A549 (cell line): Measurements from ENCODE around the gene MYRF. TPM values are rescaled to one million over a fixed set of nuclear protein-coding genes. Genes with fewer than 3 reads are reported as not detected.

Experiments used
- ATAC-seq, 2 experiments: fragments of 200-7000 bp in 1 of 2; fragments of >200 bp in 1 of 2; cut with Nextera tagmentation in 1 of 2; cut with Tn5 transposase in 1 of 2; 3 replicates each; pipeline versions ENCODE4 v1.8.0 to v1.9.1; 2018 to 2020; ENCODE audit warnings: mild to moderate bottlenecking in 1 of 2, moderate library complexity in 1 of 2
- CTCF ChIA-PET: fragments of 300-600 bp; sonication (Branson Sonifier 250); formaldehyde crosslinking; extraction: SDS; loops from one replicate; lab custom pipeline; 2021; ENCODE audit warnings: antibody characterized with exemption, inconsistent platforms; lab: Yijun Ruan, JAX
- POLR2A ChIA-PET: fragments of 350-600 bp; formaldehyde crosslinking; extraction: SDS; loops from one replicate; lab custom pipeline; 2021; ENCODE audit warnings: antibody characterized with exemption, inconsistent platforms; lab: Yijun Ruan, JAX
- DNase-seq, 2 experiments: peaks; one replicate each; pipeline versions ENCODE4 v3.0.0 to v3.0.0-alpha.2; 2011 to 2016; ENCODE audit warnings: low read depth in 1 of 2, low spot score in 1 of 2
- FAIRE-seq: peaks from 2 replicates; lab custom pipeline; 2011; peaks lifted over from hg19 to GRCh38; lab: Jason Lieb, UNC
- H3K27ac ChIP-seq, 2 experiments: fragments of >200 bp; sonication (Bioruptor Twin); formaldehyde crosslinking; 3 replicates each; pipeline ENCODE4 v1.5.1; 2016 to 2017
- H3K4me1 ChIP-seq: fragments of >200 bp; sonication (Bioruptor Twin); formaldehyde crosslinking; 3 replicates; pipeline ENCODE4 v1.6.1; 2016
- H3K4me2 ChIP-seq: fragments of >200 bp; sonication (Bioruptor Twin); formaldehyde crosslinking; 3 replicates; pipeline ENCODE4 v1.6.1; 2016
- H3K4me3 ChIP-seq: fragments of >200 bp; sonication (Bioruptor Twin); formaldehyde crosslinking; 3 replicates; pipeline ENCODE4 v1.5.1; 2016
- H3K9me3 ChIP-seq: fragments of >200 bp; sonication (Bioruptor Twin); formaldehyde crosslinking; 3 replicates; pipeline ENCODE4 v1.6.1; 2016
- BHLHE40 ChIP-seq: IDR thresholded peaks from 2 replicates; pipeline ENCODE4 v1.6.1; 2012; ENCODE audit warnings: low read depth, low read length, inconsistent platforms
- CBX8 ChIP-seq: fragments of 200-600 bp; sonication (generic); IDR thresholded peaks from 2 replicates; pipeline ENCODE4 v1.6.1; 2016
- CHD2 ChIP-seq: fragments of 150-350 bp; IDR thresholded peaks from 2 replicates; pipeline ENCODE4 v1.6.1; 2014; ENCODE audit warnings: low read length; ENCODE audit not compliant: partially characterized antibody
- CHD4 ChIP-seq: fragments of 200-600 bp; sonication (generic); IDR thresholded peaks from 2 replicates; pipeline ENCODE4 v1.6.1; 2016; ENCODE audit warnings: antibody characterized with exemption, mild to moderate bottlenecking, borderline replicate concordance
- CTCF ChIP-seq: fragments of >200 bp; sonication (Bioruptor Twin); formaldehyde crosslinking; IDR thresholded peaks from 3 replicates; pipeline ENCODE4 v1.5.1; 2016
- ELK1 ChIP-seq: fragments of 150-350 bp; IDR thresholded peaks from 2 replicates; pipeline ENCODE4 v1.6.1; 2014; ENCODE audit warnings: low read depth, mild to moderate bottlenecking, low read length
- FOSL2 ChIP-seq, 2 experiments: fragments of 450-650 bp in 1 of 2; fragments of >200 bp in 1 of 2; sonication (Bioruptor Twin) in 1 of 2; formaldehyde crosslinking; IDR thresholded peaks; 2 replicates each; pipeline versions ENCODE4 v1.5.0 to v1.6.1; 2016 to 2020; ENCODE audit warnings: mild to moderate bottlenecking in 1 of 2, moderate library complexity in 1 of 2
- HDAC2 ChIP-seq: fragments of 200-600 bp; sonication (generic); IDR thresholded peaks from 2 replicates; pipeline ENCODE4 v1.6.1; 2016
- HES2 ChIP-seq: fragments of >200 bp; sonication (Bioruptor Twin); formaldehyde crosslinking; IDR thresholded peaks from 2 replicates; pipeline ENCODE4 v1.6.1; 2016
- HEYL ChIP-seq: fragments of 250-450 bp; sonication (Bioruptor Pico); IDR thresholded peaks from 2 replicates; pipeline ENCODE4 v1.8.0; 2021; ENCODE audit warnings: mild to moderate bottlenecking, moderate library complexity
- HOXB5 ChIP-seq: fragments of 250-450 bp; sonication (Bioruptor Pico); IDR thresholded peaks from 2 replicates; pipeline ENCODE4 v1.5.0; 2020; ENCODE audit warnings: mild to moderate bottlenecking, moderate library complexity
- JUN ChIP-seq, 2 experiments: fragments of >200 bp; sonication (Bioruptor Twin); formaldehyde crosslinking; IDR thresholded peaks; 2 replicates in 1 of 2; 3 replicates in 1 of 2; pipeline ENCODE4 v1.6.1; 2016 to 2017
- KDM1A ChIP-seq: fragments of 200-600 bp; sonication (generic); IDR thresholded peaks from 2 replicates; pipeline ENCODE4 v1.6.1; 2016; ENCODE audit warnings: low read depth, mild to moderate bottlenecking
- KDM5A ChIP-seq: fragments of 200-600 bp; sonication (generic); IDR thresholded peaks from 2 replicates; pipeline ENCODE4 v1.6.1; 2016; ENCODE audit warnings: antibody characterized with exemption, mild to moderate bottlenecking
- MAFK ChIP-seq: fragments of 450-650 bp; IDR thresholded peaks from 2 replicates; pipeline ENCODE4 v1.6.1; 2014; ENCODE audit not compliant: partially characterized antibody
- MAZ ChIP-seq: fragments of 150-350 bp; IDR thresholded peaks from 2 replicates; pipeline ENCODE4 v1.6.1; 2014; ENCODE audit warnings: antibody characterized with exemption, low read depth, low read length, borderline replicate concordance
- MYC ChIP-seq: IDR thresholded peaks from 2 replicates; pipeline ENCODE4 v1.6.1; 2012; ENCODE audit warnings: mild to moderate bottlenecking, inconsistent platforms, low read length, improper control_type of control experiment, borderline replicate concordance
- NFE2L2 ChIP-seq: fragments of 150-350 bp; conservative IDR thresholded peaks from 2 replicates; pipeline ENCODE4 v1.6.1; 2014; ENCODE audit warnings: low read length
- NPAS2 ChIP-seq: fragments of 250-450 bp; sonication (Bioruptor Pico); IDR thresholded peaks from 2 replicates; pipeline ENCODE4 v1.8.0; 2022; ENCODE audit warnings: mild to moderate bottlenecking, moderate library complexity, borderline replicate concordance
- NR3C1 ChIP-seq: fragments of >200 bp; sonication (Bioruptor Twin); formaldehyde crosslinking; IDR thresholded peaks from 3 replicates; pipeline ENCODE4 v1.6.1; 2017
- PBX3 ChIP-seq: IDR thresholded peaks from 2 replicates; pipeline ENCODE4 v1.6.1; 2012
- PHF8 ChIP-seq: fragments of 200-600 bp; sonication (generic); IDR thresholded peaks from 2 replicates; pipeline ENCODE4 v1.6.1; 2016; ENCODE audit warnings: low read depth, mild to moderate bottlenecking, antibody characterized with exemption, moderate library complexity, borderline replicate concordance
- POLR2A ChIP-seq: IDR thresholded peaks from 2 replicates; pipeline ENCODE4 v1.6.1; 2012; ENCODE audit warnings: mild to moderate bottlenecking, low read length
- POLR2AphosphoS2 ChIP-seq: conservative IDR thresholded peaks from 2 replicates; pipeline ENCODE4 v1.6.1; 2012; ENCODE audit warnings: low read length, improper control_type of control experiment, inconsistent platforms
- RARB ChIP-seq: fragments of 250-450 bp; sonication (Bioruptor Pico); IDR thresholded peaks from 2 replicates; pipeline ENCODE4 v1.8.0; 2021; ENCODE audit warnings: mild to moderate bottlenecking, moderate library complexity
- RFX5 ChIP-seq: fragments of 450-650 bp; IDR thresholded peaks from 2 replicates; pipeline ENCODE4 v1.7.1; 2014; ENCODE audit warnings: antibody characterized with exemption, mild to moderate bottlenecking, moderate library complexity
- SMC3 ChIP-seq: fragments of >200 bp; sonication (Bioruptor Twin); formaldehyde crosslinking; IDR thresholded peaks from 3 replicates; pipeline ENCODE4 v1.6.1; 2018; ENCODE audit warnings: inconsistent platforms
- USF2 ChIP-seq: fragments of 450-650 bp; IDR thresholded peaks from 2 replicates; pipeline ENCODE4 v1.6.1; 2014; ENCODE audit warnings: antibody characterized with exemption
- ZFP36 ChIP-seq: fragments of 450-650 bp; IDR thresholded peaks from 2 replicates; pipeline ENCODE4 v1.6.1; 2014; ENCODE audit warnings: borderline replicate concordance; ENCODE audit not compliant: partially characterized antibody
- ZNF302 ChIP-seq: fragments of 250-450 bp; sonication (Bioruptor Pico); IDR thresholded peaks from 2 replicates; pipeline ENCODE4 v1.9.0; 2021; ENCODE audit warnings: inconsistent platforms, mild to moderate bottlenecking, moderate library complexity
- WGBS: methylation state at CpG from one replicate; pipeline ENCODE4 v1.1.6; 2017; ENCODE audit errors: missing lambda C conversion rate; 5-methylcytosine and 5-hydroxymethylcytosine counted together
- polyA plus RNA-seq, 4 experiments: library from polyadenylated mRNA; depleted of rRNA in 3 of 4; stranded (reverse); fragments of >200 nt; fragmentation: RNase III in 1 of 4; extraction: RNeasy Plus Mini Kit Qiagen cat#74134 plus additional on column Dnase treatment in 1 of 4; gene quantifications; 2 replicates in 3 of 4; 3 replicates in 1 of 4; pipeline ENCODE4 v1.2.3, GENCODE V29; 2011 to 2017

MYRF gene
- polyA plus RNA-seq, 2 of the 4 experiments (the other 2 are of a cell fraction): 14.7 to 22.3 TPM

GRCh38 chr11:61803889-61804647 is 51.6 kb downstream of the MYRF start:
- 93% methylated on average over 3 of the region's 3 CpGs for WGBS
- no peak for TF ChIP-seq MAFK
- no peak for TF ChIP-seq ZFP36
- no peak for TF ChIP-seq ELK1
- no peak for TF ChIP-seq USF2
- no peak for TF ChIP-seq HES2
- TF ChIP-seq HEYL: no peak
- TF ChIP-seq CHD2: no peak
- no peak for TF ChIP-seq POLR2A
- TF ChIP-seq HOXB5: no peak
- TF ChIP-seq CHD4: no peak
- TF ChIP-seq CTCF: no peak
- TF ChIP-seq ZNF302: no peak
- TF ChIP-seq HDAC2: no peak
- TF ChIP-seq BHLHE40: no peak
- Histone ChIP-seq H3K27ac (no peak overlapping the region), H3K4me2 (no peak overlapping the region), H3K9me3 (no peaks in the 10 kb centered on the region), H3K4me1 (peaks cover 32% of the 10 kb centered on the region), H3K4me3 (no peak overlapping the region)
- FAIRE-seq (no peak), ATAC-seq (no peak), DNase-seq (no peak)
- ChIA-PET CTCF (interaction anchor here (0.6 to 2.7 kb wide), 9 partner anchors 10 to 304 kb away, joined by 3 to 10 read pairs (median 4); partner anchors contain the start of gene FADS1), POLR2A (interaction anchor here (1.7 kb wide), 1 partner anchor 11 kb away, joined by 8 read pairs; no protein-coding TSS in a partner anchor)

- ATAC-seq (no peak), FAIRE-seq (no peak), DNase-seq (no peak)
- WGBS: 92% methylated on average over 1 of the region's 1 CpG
- no peaks in the 10 kb centered on the region for H3K9me3 ChIP-seq
- TF ChIP-seq ZFP36 (no peak), HOXB5 (no peak), POLR2AphosphoS2 (no peak), NPAS2 (CRISPR knock-in tag) (no peak), NR3C1 (no peak), KDM5A (no peak), FOSL2 (IDR thresholded peaks at IDR 0.05) (no peak), FOSL2 (CRISPR knock-in tag; IDR thresholded peaks at IDR 0.05) (no peak), MYC (no peak), MAZ (no peak), PHF8 (no peak), RFX5 (no peak), RARB (CRISPR knock-in tag) (no peak), KDM1A (no peak), BHLHE40 (no peak), NFE2L2 (no peak), JUN (IDR thresholded peaks at IDR 0.05) (no peak), CBX8 (no peak), SMC3 (no peak), PBX3 (no peak)
- H3K4me3 ChIP-seq: no peak overlapping the region
- ChIA-PET CTCF (interaction anchor here (0.7 to 4.2 kb wide), 7 partner anchors 7 to 303 kb away, joined by 3 to 52 read pairs (median 3); partner anchors contain the start of gene FADS2), POLR2A (interaction anchor here (2.1 kb wide), 1 partner anchor 10 kb away, joined by 14 read pairs; no protein-coding TSS in a partner anchor)
- H3K27ac ChIP-seq: no peak overlapping the region
- no peak overlapping the region for H3K4me2 ChIP-seq
- peaks cover 28% of the 10 kb centered on the region for H3K4me1 ChIP-seq
Observed at GRCh38 chr11:61805146-61805545, 52.7 kb downstream of the MYRF start.
